Keratinocyte (primary cell): ENCODE results near the gene KLF3.

Experiments
- EZH2 ChIP-seq: IDR thresholded peaks from one replicate; pipeline ENCODE4 v1.6.1; 2012; ENCODE audit warnings: inconsistent platforms, mild to moderate bottlenecking, low read length, moderate library complexity
- TF ChIP-seq, protein P1 (sequence below), 3 experiments: IDR thresholded peaks in 1 of 3; conservative IDR thresholded peaks in 1 of 3; optimal IDR thresholded peaks in 1 of 3; 2 replicates in 2 of 3; 3 replicates in 1 of 3; pipeline versions ENCODE3 to v1.5.1; 2011; ENCODE audit warnings: low read length in 3 of 3, mild to moderate bottlenecking in 3 of 3, moderate library complexity in 2 of 3, control low read depth in 1 of 3, inconsistent platforms in 1 of 3; ENCODE audit not compliant: insufficient read depth in 2 of 3; ENCODE audit errors: extremely low read depth in 1 of 3

DNA sequence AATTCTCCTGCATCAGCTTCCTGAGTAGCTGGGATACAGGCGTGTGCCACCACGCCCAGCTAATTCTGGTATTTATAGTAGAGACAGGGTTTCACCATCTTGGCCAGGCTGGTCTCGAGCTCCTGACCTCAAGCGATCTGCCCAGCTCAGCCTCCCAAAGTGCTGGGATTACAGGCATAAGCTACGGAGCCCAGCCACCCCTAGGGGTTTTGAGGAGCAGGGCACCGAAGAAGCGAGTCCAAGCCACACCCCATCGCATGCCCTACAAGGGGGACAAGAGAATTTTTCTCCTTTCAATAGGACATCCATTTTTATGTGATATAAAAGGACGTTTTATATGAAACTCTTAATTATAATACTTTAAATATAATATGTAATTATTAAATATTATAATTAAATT is 13.9 kb upstream of the KLF3 start:
- TF ChIP-seq, protein P1, sequence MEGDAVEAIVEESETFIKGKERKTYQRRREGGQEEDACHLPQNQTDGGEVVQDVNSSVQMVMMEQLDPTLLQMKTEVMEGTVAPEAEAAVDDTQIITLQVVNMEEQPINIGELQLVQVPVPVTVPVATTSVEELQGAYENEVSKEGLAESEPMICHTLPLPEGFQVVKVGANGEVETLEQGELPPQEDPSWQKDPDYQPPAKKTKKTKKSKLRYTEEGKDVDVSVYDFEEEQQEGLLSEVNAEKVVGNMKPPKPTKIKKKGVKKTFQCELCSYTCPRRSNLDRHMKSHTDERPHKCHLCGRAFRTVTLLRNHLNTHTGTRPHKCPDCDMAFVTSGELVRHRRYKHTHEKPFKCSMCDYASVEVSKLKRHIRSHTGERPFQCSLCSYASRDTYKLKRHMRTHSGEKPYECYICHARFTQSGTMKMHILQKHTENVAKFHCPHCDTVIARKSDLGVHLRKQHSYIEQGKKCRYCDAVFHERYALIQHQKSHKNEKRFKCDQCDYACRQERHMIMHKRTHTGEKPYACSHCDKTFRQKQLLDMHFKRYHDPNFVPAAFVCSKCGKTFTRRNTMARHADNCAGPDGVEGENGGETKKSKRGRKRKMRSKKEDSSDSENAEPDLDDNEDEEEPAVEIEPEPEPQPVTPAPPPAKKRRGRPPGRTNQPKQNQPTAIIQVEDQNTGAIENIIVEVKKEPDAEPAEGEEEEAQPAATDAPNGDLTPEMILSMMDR (optimal IDR thresholded peaks at IDR 0.05 in 1 of 3, IDR thresholded peaks at IDR 0.05 in 1 of 3, conservative IDR thresholded peaks at IDR 0.05 in 1 of 3; ENCODE audit: extremely low read depth in 1 of 3, insufficient read depth in 2 of 3, low read length in 3 of 3): no peak
- TF ChIP-seq EZH2: no peak
